HL-60 (cell line): ENCODE results near the gene DNTTIP2.

Experiments
- DNase-seq, 2 experiments: peaks; one replicate each; pipeline ENCODE4 v3.0.0-alpha.2; 2010 to 2020; ENCODE audit warnings: low read depth in 1 of 2, low spot score in 1 of 2
- H3K27ac ChIP-seq: fragments of 250-450 bp; sonication (Bioruptor Pico); replicated peaks from 2 replicates; pipeline ENCODE4 v1.5.1; 2020; ENCODE audit warnings: mild to moderate bottlenecking, moderate library complexity
- H3K27me3 ChIP-seq: fragments of 250-450 bp; sonication (Bioruptor Pico); 2 replicates; pipeline ENCODE4 v1.5.1; 2021; ENCODE audit warnings: mild to moderate bottlenecking, moderate library complexity; ENCODE audit not compliant: insufficient read depth, poor library complexity, severe bottlenecking
- H3K4me3 ChIP-seq: replicated peaks from 2 replicates; pipeline ENCODE4 v1.5.1; 2011; ENCODE audit warnings: mild to moderate bottlenecking, control low read depth, low read length; ENCODE audit not compliant: insufficient read depth
- GABPA ChIP-seq: IDR thresholded peaks from 2 replicates; pipeline ENCODE4 v1.6.1; 2012; ENCODE audit warnings: low read depth
- POLR2AphosphoS5 ChIP-seq: IDR thresholded peaks from 2 replicates; pipeline ENCODE4 v1.6.1; 2012; ENCODE audit warnings: low read depth
- REST ChIP-seq: IDR thresholded peaks from 2 replicates; pipeline ENCODE4 v1.6.1; 2012; ENCODE audit warnings: low read depth; ENCODE audit not compliant: insufficient replicate concordance
- SPI1 ChIP-seq: IDR thresholded peaks from 2 replicates; pipeline ENCODE4 v1.6.1; 2012; ENCODE audit warnings: low read depth, mild to moderate bottlenecking, borderline replicate concordance
- TF ChIP-seq, protein P1 (sequence below): IDR thresholded peaks from one replicate; pipeline ENCODE4 v1.5.1; 2011; ENCODE audit warnings: low read length, control low read depth, inconsistent platforms; ENCODE audit not compliant: insufficient read depth

DNTTIP2 gene

GRCh38 chr1:93829061-93829460 is 49.9 kb downstream of the DNTTIP2 start:
- Histone ChIP-seq H3K4me3 (no peak overlapping the region), H3K27ac (no peak overlapping the region), H3K27me3 (no peaks in the 10 kb centered on the region)
- TF ChIP-seq REST (no peak), GABPA (no peak), POLR2AphosphoS5 (no peak), SPI1 (no peak)
- TF ChIP-seq, protein P1, sequence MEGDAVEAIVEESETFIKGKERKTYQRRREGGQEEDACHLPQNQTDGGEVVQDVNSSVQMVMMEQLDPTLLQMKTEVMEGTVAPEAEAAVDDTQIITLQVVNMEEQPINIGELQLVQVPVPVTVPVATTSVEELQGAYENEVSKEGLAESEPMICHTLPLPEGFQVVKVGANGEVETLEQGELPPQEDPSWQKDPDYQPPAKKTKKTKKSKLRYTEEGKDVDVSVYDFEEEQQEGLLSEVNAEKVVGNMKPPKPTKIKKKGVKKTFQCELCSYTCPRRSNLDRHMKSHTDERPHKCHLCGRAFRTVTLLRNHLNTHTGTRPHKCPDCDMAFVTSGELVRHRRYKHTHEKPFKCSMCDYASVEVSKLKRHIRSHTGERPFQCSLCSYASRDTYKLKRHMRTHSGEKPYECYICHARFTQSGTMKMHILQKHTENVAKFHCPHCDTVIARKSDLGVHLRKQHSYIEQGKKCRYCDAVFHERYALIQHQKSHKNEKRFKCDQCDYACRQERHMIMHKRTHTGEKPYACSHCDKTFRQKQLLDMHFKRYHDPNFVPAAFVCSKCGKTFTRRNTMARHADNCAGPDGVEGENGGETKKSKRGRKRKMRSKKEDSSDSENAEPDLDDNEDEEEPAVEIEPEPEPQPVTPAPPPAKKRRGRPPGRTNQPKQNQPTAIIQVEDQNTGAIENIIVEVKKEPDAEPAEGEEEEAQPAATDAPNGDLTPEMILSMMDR, result no peak
- DNase-seq, result no peak

GRCh38 chr1:93828367-93828755 is 50.6 kb downstream of the DNTTIP2 start:
- TF ChIP-seq POLR2AphosphoS5 (no peak), SPI1 (no peak), REST (no peak), GABPA (no peak)
- TF ChIP-seq, protein P1, result no peak
- no peak overlapping the region for H3K27ac ChIP-seq
- no peak overlapping the region for H3K4me3 ChIP-seq
- no peaks in the 10 kb centered on the region for H3K27me3 ChIP-seq
- DNase-seq, result no peak

GRCh38 chr1:93827633-93828366 is 51.2 kb downstream of the DNTTIP2 start:
- TF ChIP-seq POLR2AphosphoS5 (no peak), GABPA (no peak), REST (no peak), SPI1 (no peak)
- DNase-seq, result no peak
- H3K4me3 ChIP-seq, result no peak overlapping the region
- no peaks in the 10 kb centered on the region for H3K27me3 ChIP-seq
- no peak overlapping the region for H3K27ac ChIP-seq
